Measurements from ENCODE around the gene PUSL1. TPM values are rescaled to one million over a fixed set of nuclear protein-coding genes. Genes with fewer than 3 reads are reported as not detected.

Gene PUSL1
- polyA plus RNA-seq, 6 donors from 2014 or later: 7.2 to 17.2 (median 11.9) TPM

- Mint-ChIP-seq H3K27me3 (peaks cover 20 to 51% (median 41%) of the 10 kb centered on the region in 3 donors), H3K36me3 (peaks cover 0 to 8% of the 10 kb centered on the region in 2 donors), H3K4me3 (peak overlapping the region in 1 of 8 donors; percentile 30), H3K4me1 (peaks cover 5 to 13% (median 12%) of the 10 kb centered on the region in 3 donors), H3K9me3 (no peaks in the 10 kb centered on the region), H3K27ac (no peak overlapping the region)
- DNase-seq (no peak), ATAC-seq (ENCODE audit: low read depth in 2 of 2) (no peak)
Measured at GRCh38 chr1:1359308-1359663, 50.9 kb downstream of the PUSL1 start.

GRCh38 chr1:1359664-1360468 lies 51.5 kb downstream of the PUSL1 start:
- peaks cover 20 to 48% (median 41%) of the 10 kb centered on the region in 3 donors for H3K27me3 Mint-ChIP-seq
- peaks cover 5 to 10% (median 8%) of the 10 kb centered on the region in 3 donors for H3K4me1 Mint-ChIP-seq
- DNase-seq: no peak
- peak overlapping the region in 1 of 6 donors; percentile 33 for H3K27ac Mint-ChIP-seq
- peaks cover 0 to 8% of the 10 kb centered on the region in 2 donors for H3K36me3 Mint-ChIP-seq
- no peak for ATAC-seq (ENCODE audit: low read depth in 2 of 2)
- no peaks in the 10 kb centered on the region for H3K9me3 Mint-ChIP-seq
- peak overlapping the region in 1 of 8 donors; percentile 59 for H3K4me3 Mint-ChIP-seq

GRCh38 chr1:1360506-1361169 lies 52.2 kb downstream of the PUSL1 start:
- H3K9me3 Mint-ChIP-seq: no peaks in the 10 kb centered on the region
- DNase-seq (no peak), ATAC-seq (ENCODE audit: low read depth in 2 of 2) (no peak)
- peaks cover 5 to 9% (median 6%) of the 10 kb centered on the region in 3 donors for H3K4me1 Mint-ChIP-seq
- H3K4me3 Mint-ChIP-seq: peak overlapping the region in 1 of 8 donors; percentile 11
- H3K36me3 Mint-ChIP-seq: peaks cover 0 to 8% of the 10 kb centered on the region in 2 donors
- H3K27me3 Mint-ChIP-seq: peaks cover 20 to 48% (median 41%) of the 10 kb centered on the region in 3 donors
- no peak overlapping the region for H3K27ac Mint-ChIP-seq

Other genes with a start within 250 kb of the PUSL1 start
- gene RNF223, start 234.3 kb upstream of the PUSL1 start, polyA plus RNA-seq (ENCODE audit: low read depth in 6 of 6): not detected
- gene C1orf159, start 192.5 kb upstream of the PUSL1 start, polyA plus RNA-seq (ENCODE audit: low read depth in 6 of 6): 1 to 10 TPM in 5 of 6 donors, not detected in 1; 2.0 to 6.3 (median 4.3) TPM
- gene TTLL10, start 134.7 kb upstream of the PUSL1 start, polyA plus RNA-seq (ENCODE audit: low read depth in 6 of 6): not detected
- 10 to 100 TPM in 1 of 6 donors, 1 to 10 TPM in 5; 2.4 to 13.0 (median 7.9) TPM for gene TNFRSF18, start 102.0 kb upstream of the PUSL1 start, polyA plus RNA-seq (ENCODE audit: low read depth in 6 of 6)
- gene TNFRSF4, start 94.4 kb upstream of the PUSL1 start, polyA plus RNA-seq (ENCODE audit: low read depth in 6 of 6): under 1 TPM in 3 of 6 donors, not detected in 3; 0.18 to 0.36 (median 0.32) TPM
- 100 to 1,000 TPM in 1 of 6 donors, 10 to 100 TPM in 5; 64.8 to 101 (median 85.4) TPM for gene SDF4, start 76.6 kb upstream of the PUSL1 start, polyA plus RNA-seq (ENCODE audit: low read depth in 6 of 6)
- gene B3GALT6, start 76.4 kb upstream of the PUSL1 start, polyA plus RNA-seq (ENCODE audit: low read depth in 6 of 6): 10 to 100 TPM in 5 of 6 donors, 1 to 10 TPM in 1; 6.9 to 22.9 (median 12.9) TPM
- gene C1QTNF12, start 61.9 kb upstream of the PUSL1 start, polyA plus RNA-seq (ENCODE audit: low read depth in 6 of 6): not detected
- gene UBE2J2, start 34.7 kb upstream of the PUSL1 start, polyA plus RNA-seq (ENCODE audit: low read depth in 6 of 6): 100 to 1,000 TPM in 1 of 6 donors, 10 to 100 TPM in 5; 75.1 to 112 (median 87.4) TPM
- gene SCNN1D, start 28.2 kb upstream of the PUSL1 start, polyA plus RNA-seq (ENCODE audit: low read depth in 6 of 6): not detected
- gene ACAP3, start 667 bp upstream of the PUSL1 start, polyA plus RNA-seq (ENCODE audit: low read depth in 6 of 6): 1 to 10 TPM; 1.9 to 7.2 (median 3.1) TPM
- gene INTS11, start 16.1 kb downstream of the PUSL1 start, polyA plus RNA-seq (ENCODE audit: low read depth in 6 of 6): 10 to 100 TPM; 45.9 to 61.5 (median 54.3) TPM
- gene CPTP, start 16.2 kb downstream of the PUSL1 start, polyA plus RNA-seq (ENCODE audit: low read depth in 6 of 6): 10 to 100 TPM in 3 of 6 donors, 1 to 10 TPM in 3; 7.9 to 16.9 (median 10.7) TPM
- under 1 TPM in 3 of 6 donors, not detected in 3; 0.28 to 0.44 (median 0.31) TPM for gene TAS1R3, start 22.7 kb downstream of the PUSL1 start, polyA plus RNA-seq (ENCODE audit: low read depth in 6 of 6)
- gene DVL1, start 40.8 kb downstream of the PUSL1 start, polyA plus RNA-seq (ENCODE audit: low read depth in 6 of 6): 1 to 10 TPM in 1 of 6 donors, under 1 TPM in 4, not detected in 1; 0.40 to 1.0 (median 0.68) TPM
- gene MXRA8, start 50.0 kb downstream of the PUSL1 start, polyA plus RNA-seq (ENCODE audit: low read depth in 6 of 6): not detected
- gene AURKAIP1, start 66.6 kb downstream of the PUSL1 start, polyA plus RNA-seq (ENCODE audit: low read depth in 6 of 6): 100 to 1,000 TPM; 103 to 122 (median 106) TPM
- gene CCNL2, start 90.7 kb downstream of the PUSL1 start, polyA plus RNA-seq (ENCODE audit: low read depth in 6 of 6): 10 to 100 TPM; 16.8 to 50.2 (median 24.6) TPM
- 100 to 1,000 TPM in 3 of 6 donors, 10 to 100 TPM in 3; 75.1 to 129 (median 102) TPM for gene MRPL20, start 98.7 kb downstream of the PUSL1 start, polyA plus RNA-seq (ENCODE audit: low read depth in 6 of 6)
- 1 to 10 TPM in 1 of 6 donors, under 1 TPM in 4, not detected in 1; 0.17 to 1.5 (median 0.28) TPM for gene ANKRD65, start 112.7 kb downstream of the PUSL1 start, polyA plus RNA-seq (ENCODE audit: low read depth in 6 of 6)
- gene VWA1, start 127.1 kb downstream of the PUSL1 start, polyA plus RNA-seq (ENCODE audit: low read depth in 6 of 6): under 1 TPM in 1 of 6 donors, not detected in 5; 0.41 TPM
- not detected for gene ATAD3C, start 141.1 kb downstream of the PUSL1 start, polyA plus RNA-seq (ENCODE audit: low read depth in 6 of 6)
- 10 to 100 TPM in 1 of 6 donors, 1 to 10 TPM in 3, under 1 TPM in 2; 0.20 to 10.2 (median 2.9) TPM for gene ATAD3B, start 163.2 kb downstream of the PUSL1 start, polyA plus RNA-seq (ENCODE audit: low read depth in 6 of 6)
- 10 to 100 TPM in 1 of 6 donors, 1 to 10 TPM in 5; 2.1 to 13.0 (median 5.8) TPM for gene ATAD3A, start 203.6 kb downstream of the PUSL1 start, polyA plus RNA-seq (ENCODE audit: low read depth in 6 of 6)
- not detected for gene TMEM240, start 232.0 kb downstream of the PUSL1 start, polyA plus RNA-seq (ENCODE audit: low read depth in 6 of 6)